ENCODE results near the gene EIF4A2. TPM values are rescaled to one million over a fixed set of nuclear protein-coding genes. Genes with fewer than 3 reads are reported as not detected.

The EIF4A2 gene
- total and polyA plus RNA-seq, 2 of the 13 experiments (the other 11 are each of a cell fraction or from before 2014, with no cell fraction given), result 480 to 596 TPM

DNA sequence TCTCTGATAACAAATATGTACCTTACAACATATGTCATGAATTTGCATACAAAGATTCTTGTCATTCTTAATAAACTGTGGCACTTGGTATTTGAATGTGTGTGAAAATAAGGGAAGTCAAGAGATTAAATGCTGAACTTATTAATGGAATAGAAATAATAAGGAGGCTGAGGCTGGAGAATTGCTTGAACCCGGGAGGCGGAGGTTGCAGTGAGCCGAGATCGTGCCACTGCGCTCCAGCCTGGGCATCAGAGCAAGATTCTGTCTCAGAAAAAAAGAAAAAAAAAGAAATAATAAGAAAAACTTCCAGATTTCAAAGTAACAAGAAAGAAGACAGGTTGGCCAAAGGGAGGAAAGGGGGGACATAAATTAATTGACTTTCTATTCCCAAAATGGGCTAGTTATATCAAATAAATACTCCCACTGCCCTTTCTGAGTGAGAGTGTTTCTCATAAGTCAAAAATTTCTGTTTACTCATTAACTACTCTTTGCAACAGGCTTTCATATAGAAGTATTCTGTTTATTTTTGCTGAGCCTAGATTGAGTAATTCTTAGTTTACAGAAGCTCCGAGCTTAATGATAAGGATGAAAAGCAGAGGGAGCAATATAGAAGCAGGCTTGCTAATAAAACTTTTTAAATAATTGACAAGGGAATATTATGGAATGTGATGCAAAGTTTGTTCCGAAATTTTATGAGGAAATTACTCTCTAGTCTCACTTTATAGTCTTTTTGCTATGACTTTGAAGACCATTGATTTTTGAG is 40.6 kb upstream of the EIF4A2 start (continued):
- TF ChIP-seq FOXK1 (CRISPR knock-in tag; IDR thresholded peaks at IDR 0.05; ENCODE audit: borderline replicate concordance, low read depth) (peak; percentile 46; the same call in 1 of the 2 replicates), ZNF713 (CRISPR knock-in tag; IDR thresholded peaks at IDR 0.05) (no peak), ZNF703 (CRISPR knock-in tag; IDR thresholded peaks at IDR 0.05; ENCODE audit: borderline replicate concordance) (no peak), NR2F6 (IDR thresholded peaks at IDR 0.05) (peak; percentile 53), NR2F6 (CRISPR knock-in tag; IDR thresholded peaks at IDR 0.05) (peak; percentile 65), ZSCAN20 (CRISPR knock-in tag; IDR thresholded peaks at IDR 0.05; ENCODE audit: borderline replicate concordance) (no peak), NR2F1 (CRISPR knock-in tag; IDR thresholded peaks at IDR 0.05) (0 out of 4 replicates have a peak, but pooled peaks of 1 of the 2 experiments have one; percentile 19), ZNF660 (CRISPR knock-in tag; IDR thresholded peaks at IDR 0.05; ENCODE audit: borderline replicate concordance, low read depth) (no peak), MAFK (conservative IDR thresholded peaks at IDR 0.05 in 1 of 2, IDR thresholded peaks at IDR 0.05 in 1 of 2; ENCODE audit: low read length in 2 of 2) (peak in 1 of 2 experiments; percentile 52; a peak in 2 of 4 replicates), MIER3 (CRISPR knock-in tag; IDR thresholded peaks at IDR 0.05; ENCODE audit: borderline replicate concordance) (0 out of 2 replicates have a peak, but pooled peaks have one; percentile 19), MTA1 (CRISPR knock-in tag; IDR thresholded peaks at IDR 0.05; ENCODE audit: borderline replicate concordance) (no peak), ZNF30 (CRISPR knock-in tag; IDR thresholded peaks at IDR 0.05) (no peak), HMG20A (CRISPR knock-in tag; IDR thresholded peaks at IDR 0.05; ENCODE audit: borderline replicate concordance) (peak; percentile 88; the same call in 1 of the 2 replicates), SIX4 (CRISPR knock-in tag; IDR thresholded peaks at IDR 0.05) (no peak), ZNF670 (CRISPR knock-in tag; IDR thresholded peaks at IDR 0.05; ENCODE audit: borderline replicate concordance) (no peak), RCOR2 (CRISPR knock-in tag; IDR thresholded peaks at IDR 0.05) (peak; percentile 50; the same call in 1 of the 2 replicates), ASH2L (IDR thresholded peaks at IDR 0.05; ENCODE audit: insufficient read length, low read depth, low read length) (peak; percentile 55), TBX3 (IDR thresholded peaks at IDR 0.05; ENCODE audit: borderline replicate concordance) (no peak), SMC3 (IDR thresholded peaks at IDR 0.05; ENCODE audit: low read length) (no peak)
- TF ChIP-seq, protein P1, sequence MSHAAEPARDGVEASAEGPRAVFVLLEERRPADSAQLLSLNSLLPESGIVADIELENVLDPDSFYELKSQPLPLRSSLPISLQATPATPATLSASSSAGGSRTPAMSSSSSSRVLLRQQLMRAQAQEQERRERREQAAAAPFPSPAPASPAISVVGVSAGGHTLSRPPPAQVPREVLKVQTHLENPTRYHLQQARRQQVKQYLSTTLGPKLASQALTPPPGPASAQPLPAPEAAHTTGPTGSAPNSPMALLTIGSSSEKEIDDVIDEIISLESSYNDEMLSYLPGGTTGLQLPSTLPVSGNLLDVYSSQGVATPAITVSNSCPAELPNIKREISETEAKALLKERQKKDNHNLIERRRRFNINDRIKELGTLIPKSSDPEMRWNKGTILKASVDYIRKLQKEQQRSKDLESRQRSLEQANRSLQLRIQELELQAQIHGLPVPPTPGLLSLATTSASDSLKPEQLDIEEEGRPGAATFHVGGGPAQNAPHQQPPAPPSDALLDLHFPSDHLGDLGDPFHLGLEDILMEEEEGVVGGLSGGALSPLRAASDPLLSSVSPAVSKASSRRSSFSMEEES (CRISPR knock-in tag; IDR thresholded peaks at IDR 0.05), result peak; percentile 28; the same call in 1 of the 2 replicates
- TF ChIP-seq, protein P2, sequence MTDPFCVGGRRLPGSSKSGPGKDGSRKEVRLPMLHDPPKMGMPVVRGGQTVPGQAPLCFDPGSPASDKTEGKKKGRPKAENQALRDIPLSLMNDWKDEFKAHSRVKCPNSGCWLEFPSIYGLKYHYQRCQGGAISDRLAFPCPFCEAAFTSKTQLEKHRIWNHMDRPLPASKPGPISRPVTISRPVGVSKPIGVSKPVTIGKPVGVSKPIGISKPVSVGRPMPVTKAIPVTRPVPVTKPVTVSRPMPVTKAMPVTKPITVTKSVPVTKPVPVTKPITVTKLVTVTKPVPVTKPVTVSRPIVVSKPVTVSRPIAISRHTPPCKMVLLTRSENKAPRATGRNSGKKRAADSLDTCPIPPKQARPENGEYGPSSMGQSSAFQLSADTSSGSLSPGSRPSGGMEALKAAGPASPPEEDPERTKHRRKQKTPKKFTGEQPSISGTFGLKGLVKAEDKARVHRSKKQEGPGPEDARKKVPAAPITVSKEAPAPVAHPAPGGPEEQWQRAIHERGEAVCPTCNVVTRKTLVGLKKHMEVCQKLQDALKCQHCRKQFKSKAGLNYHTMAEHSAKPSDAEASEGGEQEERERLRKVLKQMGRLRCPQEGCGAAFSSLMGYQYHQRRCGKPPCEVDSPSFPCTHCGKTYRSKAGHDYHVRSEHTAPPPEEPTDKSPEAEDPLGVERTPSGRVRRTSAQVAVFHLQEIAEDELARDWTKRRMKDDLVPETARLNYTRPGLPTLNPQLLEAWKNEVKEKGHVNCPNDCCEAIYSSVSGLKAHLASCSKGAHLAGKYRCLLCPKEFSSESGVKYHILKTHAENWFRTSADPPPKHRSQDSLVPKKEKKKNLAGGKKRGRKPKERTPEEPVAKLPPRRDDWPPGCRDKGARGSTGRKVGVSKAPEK (CRISPR knock-in tag; IDR thresholded peaks at IDR 0.05; ENCODE audit: borderline replicate concordance), result 0 out of 2 replicates have a peak, but pooled peaks have one; percentile 6
- TF ChIP-seq, protein P3, sequence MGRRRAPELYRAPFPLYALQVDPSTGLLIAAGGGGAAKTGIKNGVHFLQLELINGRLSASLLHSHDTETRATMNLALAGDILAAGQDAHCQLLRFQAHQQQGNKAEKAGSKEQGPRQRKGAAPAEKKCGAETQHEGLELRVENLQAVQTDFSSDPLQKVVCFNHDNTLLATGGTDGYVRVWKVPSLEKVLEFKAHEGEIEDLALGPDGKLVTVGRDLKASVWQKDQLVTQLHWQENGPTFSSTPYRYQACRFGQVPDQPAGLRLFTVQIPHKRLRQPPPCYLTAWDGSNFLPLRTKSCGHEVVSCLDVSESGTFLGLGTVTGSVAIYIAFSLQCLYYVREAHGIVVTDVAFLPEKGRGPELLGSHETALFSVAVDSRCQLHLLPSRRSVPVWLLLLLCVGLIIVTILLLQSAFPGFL (CRISPR knock-in tag; IDR thresholded peaks at IDR 0.05), result no peak
- TF ChIP-seq, protein P4, sequence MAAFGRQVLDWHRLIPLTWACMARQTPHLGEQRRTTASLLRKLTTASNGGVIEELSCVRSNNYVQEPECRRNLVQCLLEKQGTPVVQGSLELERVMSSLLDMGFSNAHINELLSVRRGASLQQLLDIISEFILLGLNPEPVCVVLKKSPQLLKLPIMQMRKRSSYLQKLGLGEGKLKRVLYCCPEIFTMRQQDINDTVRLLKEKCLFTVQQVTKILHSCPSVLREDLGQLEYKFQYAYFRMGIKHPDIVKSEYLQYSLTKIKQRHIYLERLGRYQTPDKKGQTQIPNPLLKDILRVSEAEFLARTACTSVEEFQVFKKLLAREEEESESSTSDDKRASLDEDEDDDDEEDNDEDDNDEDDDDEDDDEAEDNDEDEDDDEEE (CRISPR knock-in tag; IDR thresholded peaks at IDR 0.05), result no peak
